ENCODE measurements around the gene MANBA.

DNA sequence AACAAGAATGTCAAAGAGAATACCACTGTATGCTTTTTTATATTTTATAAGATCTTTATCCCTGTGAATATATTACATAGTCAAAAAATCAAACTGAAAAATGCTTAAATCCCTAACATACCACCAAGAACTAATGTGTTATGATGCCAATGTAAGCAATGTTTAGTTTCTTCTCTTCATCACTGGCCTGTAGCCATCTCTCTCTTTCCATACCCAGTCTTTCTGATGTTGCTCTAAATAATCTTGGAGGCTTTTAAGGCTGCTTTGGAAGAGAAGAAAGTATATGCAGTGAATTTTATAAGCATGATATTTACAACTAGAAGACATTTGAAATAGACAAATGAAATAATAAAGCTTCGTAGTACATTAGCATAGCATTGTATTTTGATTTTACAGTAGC, 176.7 kb downstream of the MANBA start:
- TF ChIP-seq POLR2A (IDR thresholded peaks at IDR 0.05; ENCODE audit: low read length) (no peak), GATA1 (IDR thresholded peaks at IDR 0.05; ENCODE audit: low read depth, low read length) (no peak)
